Activated CD8-positive, alpha-beta T cell treated with anti-CD3 and anti-CD28 coated beads for 36 hours (primary cell): ENCODE results near the gene SIRT7. TPM values are rescaled to one million over a fixed set of nuclear protein-coding genes. Genes with fewer than 3 reads are reported as not detected.

Experiments used
- ATAC-seq: fragments of 200-7000 bp; cut with Tn5 transposase; one replicate; pipeline ENCODE4 v1.10.0; 2021; ENCODE audit warnings: mild to moderate bottlenecking, moderate library complexity
- CTCF ChIA-PET: fragments of 350-600 bp; sonication (Branson Sonifier 250); formaldehyde crosslinking; loops from one replicate; lab custom pipeline; 2021; ENCODE audit warnings: antibody characterized with exemption; lab: Charles Lee
- POLR2A ChIA-PET: fragments of 350-600 bp; sonication (Branson Sonifier 250); formaldehyde crosslinking; loops from one replicate; lab custom pipeline; 2021; ENCODE audit warnings: antibody characterized with exemption; lab: Charles Lee
- DNase-seq: peaks from one replicate; pipeline ENCODE4 v3.0.0-alpha.2; 2020
- H3K27ac Mint-ChIP-seq: one replicate; pipeline ENCODE4 v1.8.0; 2021; ENCODE audit warnings: mild to moderate bottlenecking, mixed read lengths
- H3K27me3 Mint-ChIP-seq: one replicate; pipeline ENCODE4 v1.8.0; 2021; ENCODE audit warnings: mixed read lengths
- H3K36me3 Mint-ChIP-seq: one replicate; pipeline ENCODE4 v1.8.0; 2021; ENCODE audit warnings: low read depth, mixed read lengths
- H3K4me1 Mint-ChIP-seq: one replicate; pipeline ENCODE4 v1.8.0; 2021; ENCODE audit warnings: low read depth, mixed read lengths
- H3K4me3 Mint-ChIP-seq: one replicate; pipeline ENCODE4 v1.8.0; 2021; ENCODE audit warnings: mild to moderate bottlenecking, moderate library complexity, mixed read lengths
- H3K9me3 Mint-ChIP-seq: one replicate; pipeline ENCODE4 v1.8.0; 2021; ENCODE audit warnings: mixed read lengths
- intact Hi-C: fragments of 100-400 bp; cut with micrococcal nuclease; formaldehyde crosslinking; loops from one replicate; pipeline ENCODE4 v1.10.0; 2022
- total RNA-seq, 2 experiments: library from RNA; stranded (reverse); gene quantifications; one replicate each; pipeline ENCODE4 v1.2.3, GENCODE V29; 2021
- TF ChIP-seq, protein P1 (sequence below): fragments of 200-600 bp; IDR thresholded peaks from one replicate; pipeline ENCODE4 v1.8.0; 2022; ENCODE audit warnings: antibody characterized with exemption, mild to moderate bottlenecking

SIRT7 gene
- total RNA-seq, 2 experiments from 2014 or later = 28.1 to 32.0 TPM

DNA sequence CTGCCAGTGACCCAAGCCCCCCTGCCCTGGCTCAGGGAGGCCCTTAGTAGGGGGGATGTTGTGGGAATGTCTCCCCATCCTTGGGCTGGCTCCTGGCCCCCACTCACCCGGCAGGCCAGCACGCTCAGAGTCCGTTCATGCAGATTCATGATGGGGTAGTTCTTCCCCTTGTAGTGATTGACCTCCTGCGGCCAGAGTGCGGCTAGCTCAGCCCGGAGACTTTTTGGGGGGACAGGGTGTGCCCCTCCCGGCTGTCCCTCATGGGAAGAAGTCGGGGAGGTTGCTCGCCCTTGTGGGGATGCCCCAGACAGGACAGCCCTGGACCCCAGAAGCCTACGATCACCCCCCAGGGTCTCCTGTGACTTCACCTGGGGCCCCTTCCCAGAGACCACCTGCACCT, 12.0 kb downstream of the SIRT7 start:
- CTCF ChIA-PET = interaction anchor here (1.5 kb wide), 1 partner anchor 8 kb away, joined by 4 read pairs; no protein-coding TSS in a partner anchor
- intact Hi-C loops = no loop called here
- peaks cover 3% of the 10 kb centered on the region for H3K4me1 Mint-ChIP-seq
- H3K36me3 Mint-ChIP-seq = no peaks in the 10 kb centered on the region
- no peak for DNase-seq
- H3K27me3 Mint-ChIP-seq = peaks cover 3% of the 10 kb centered on the region
- no peaks in the 10 kb centered on the region for H3K9me3 Mint-ChIP-seq
- ATAC-seq = no peak
- TF ChIP-seq, protein P1, sequence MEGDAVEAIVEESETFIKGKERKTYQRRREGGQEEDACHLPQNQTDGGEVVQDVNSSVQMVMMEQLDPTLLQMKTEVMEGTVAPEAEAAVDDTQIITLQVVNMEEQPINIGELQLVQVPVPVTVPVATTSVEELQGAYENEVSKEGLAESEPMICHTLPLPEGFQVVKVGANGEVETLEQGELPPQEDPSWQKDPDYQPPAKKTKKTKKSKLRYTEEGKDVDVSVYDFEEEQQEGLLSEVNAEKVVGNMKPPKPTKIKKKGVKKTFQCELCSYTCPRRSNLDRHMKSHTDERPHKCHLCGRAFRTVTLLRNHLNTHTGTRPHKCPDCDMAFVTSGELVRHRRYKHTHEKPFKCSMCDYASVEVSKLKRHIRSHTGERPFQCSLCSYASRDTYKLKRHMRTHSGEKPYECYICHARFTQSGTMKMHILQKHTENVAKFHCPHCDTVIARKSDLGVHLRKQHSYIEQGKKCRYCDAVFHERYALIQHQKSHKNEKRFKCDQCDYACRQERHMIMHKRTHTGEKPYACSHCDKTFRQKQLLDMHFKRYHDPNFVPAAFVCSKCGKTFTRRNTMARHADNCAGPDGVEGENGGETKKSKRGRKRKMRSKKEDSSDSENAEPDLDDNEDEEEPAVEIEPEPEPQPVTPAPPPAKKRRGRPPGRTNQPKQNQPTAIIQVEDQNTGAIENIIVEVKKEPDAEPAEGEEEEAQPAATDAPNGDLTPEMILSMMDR = no peak
- H3K27ac Mint-ChIP-seq = no peak overlapping the region
- POLR2A ChIA-PET = interaction anchor here (0.6 to 0.8 kb wide), 2 partner anchors 10 to 20 kb away, joined by 4 read pairs; no protein-coding TSS in a partner anchor
- H3K4me3 Mint-ChIP-seq = no peak overlapping the region

DNA sequence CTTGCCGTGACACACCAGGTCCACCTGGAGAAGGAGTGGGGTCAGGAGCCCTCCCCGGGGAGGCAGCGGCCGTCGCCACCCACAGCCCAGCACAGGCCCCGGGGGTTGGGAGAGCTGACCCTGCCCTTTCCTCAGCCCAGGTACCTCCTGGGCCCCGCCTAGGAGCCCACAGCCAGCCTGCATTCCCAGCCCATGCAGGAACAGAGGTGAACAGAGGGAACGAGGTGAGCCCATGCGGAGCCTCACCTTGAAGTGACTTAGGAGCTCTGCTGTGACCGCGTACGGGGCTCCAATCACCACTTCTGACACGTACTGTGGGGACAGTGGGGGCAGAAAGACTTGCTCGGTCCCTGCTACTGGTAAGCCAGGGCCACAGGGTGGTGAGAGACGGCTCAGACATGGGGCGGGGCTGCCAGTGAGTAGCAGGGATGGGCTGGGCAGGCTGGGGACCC, 12.5 kb downstream of the SIRT7 start:
- Mint-ChIP-seq H3K27me3 (peaks cover 6% of the 10 kb centered on the region), H3K4me1 (peaks cover 5% of the 10 kb centered on the region), H3K36me3 (no peaks in the 10 kb centered on the region), H3K4me3 (no peak overlapping the region), H3K9me3 (no peaks in the 10 kb centered on the region), H3K27ac (no peak overlapping the region)
- no peak for ATAC-seq
- intact Hi-C loops = no loop called here
- CTCF ChIA-PET = interaction anchor here (1.5 kb wide), 1 partner anchor 9 kb away, joined by 4 read pairs; no protein-coding TSS in a partner anchor
- DNase-seq = no peak
- POLR2A ChIA-PET = interaction anchor here (0.6 to 0.8 kb wide), 2 partner anchors 9 to 19 kb away, joined by 4 read pairs; no protein-coding TSS in a partner anchor
- TF ChIP-seq, protein P1 = no peak

DNA sequence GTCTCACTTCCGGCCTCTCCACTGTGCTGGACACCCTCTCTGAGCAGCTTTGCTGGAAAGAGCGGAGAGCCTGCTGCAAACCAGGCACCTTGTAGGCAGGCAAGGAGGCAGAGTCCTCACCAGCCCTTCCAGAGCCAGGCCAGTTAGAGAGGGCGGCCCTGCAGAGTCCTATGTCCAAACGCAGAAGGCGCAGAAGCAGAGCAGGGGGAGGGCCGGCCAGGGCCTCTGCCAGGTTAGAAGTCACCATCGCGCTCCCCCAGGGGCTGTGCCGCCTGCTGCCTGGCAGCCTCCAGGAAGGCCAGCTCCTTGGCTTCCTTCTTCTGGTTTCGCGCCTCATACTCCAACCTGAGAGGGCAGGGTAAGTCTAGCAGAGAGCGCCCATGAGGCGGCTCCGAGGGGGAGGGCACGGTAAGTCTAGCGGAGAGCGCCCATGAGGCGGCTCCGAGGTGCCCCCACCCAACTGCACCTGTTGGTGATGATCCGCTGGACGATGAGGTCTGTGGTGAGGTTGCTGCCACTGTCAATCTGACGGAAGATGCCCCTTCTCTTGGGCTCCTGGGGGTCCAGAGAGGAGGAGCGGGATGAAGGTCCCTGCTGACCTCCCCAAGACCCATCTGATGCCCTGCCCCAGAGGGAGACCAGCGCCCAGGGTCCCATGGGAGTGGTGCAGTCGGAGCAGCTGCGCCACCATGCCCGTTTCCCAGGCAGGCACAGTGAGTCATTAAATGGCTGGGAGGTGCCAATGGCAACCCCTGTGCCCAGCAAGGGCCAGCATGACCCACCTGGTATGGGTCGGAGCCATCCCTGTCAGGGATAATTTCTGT, 13.2 kb downstream of the SIRT7 start:
- Mint-ChIP-seq H3K36me3 (peaks cover 5% of the 10 kb centered on the region), H3K4me3 (no peak overlapping the region), H3K9me3 (no peaks in the 10 kb centered on the region), H3K27ac (no peak overlapping the region), H3K4me1 (peaks cover 2% of the 10 kb centered on the region), H3K27me3 (peaks cover 6% of the 10 kb centered on the region)
- ATAC-seq = no peak
- ChIA-PET CTCF (interaction anchor here (1.5 kb wide), 1 partner anchor 9 kb away, joined by 4 read pairs; no protein-coding TSS in a partner anchor), POLR2A (no interaction called here)
- TF ChIP-seq, protein P1 = no peak
- intact Hi-C loops = no loop called here
- DNase-seq = no peak

DNA sequence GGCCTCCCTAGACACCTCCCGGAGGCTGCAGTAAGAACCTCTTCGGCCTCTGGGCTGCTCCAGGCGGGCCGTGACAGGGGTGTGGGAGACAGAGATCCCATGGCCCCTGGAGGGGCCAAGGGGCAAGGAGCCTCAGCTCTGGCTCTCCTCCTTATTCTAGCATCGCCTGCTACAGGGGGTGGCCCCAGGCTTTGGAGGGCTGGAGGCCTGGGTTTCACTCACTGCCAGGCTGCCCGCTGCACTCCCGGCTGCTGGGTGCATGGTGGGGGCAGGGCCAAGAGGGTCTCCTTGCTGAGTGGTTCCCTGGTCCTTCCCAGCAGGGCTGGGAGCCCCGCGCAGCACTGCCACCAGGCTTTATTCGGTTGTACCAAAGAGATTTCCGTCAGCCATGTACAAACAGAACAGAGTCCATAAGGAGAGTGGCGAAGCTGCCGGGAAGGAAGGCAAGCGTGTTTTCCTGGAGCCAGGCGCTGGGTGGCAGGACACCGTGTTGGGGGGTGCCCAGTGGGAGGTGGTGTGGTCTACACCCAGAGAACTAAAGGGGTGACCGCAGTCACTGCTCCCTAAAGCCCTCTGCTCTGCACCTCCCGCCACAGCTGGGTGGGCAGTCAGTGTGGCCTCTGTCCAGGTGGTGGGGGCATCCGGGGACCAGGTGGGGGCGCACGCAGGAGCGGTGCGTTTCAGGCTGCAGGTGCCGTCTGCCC, 13.9 kb downstream of the SIRT7 start:
- peaks cover 6% of the 10 kb centered on the region for H3K27me3 Mint-ChIP-seq
- TF ChIP-seq, protein P1 = no peak
- intact Hi-C loops = no loop called here
- no peak overlapping the region for H3K27ac Mint-ChIP-seq
- H3K4me3 Mint-ChIP-seq = no peak overlapping the region
- ChIA-PET POLR2A (interaction anchor here (0.8 to 3.5 kb wide), 2 partner anchors 12 to 62 kb away, joined by 3 to 14 read pairs; partner anchors contain the start of genes ALYREF and ANAPC11), CTCF (no interaction called here)
- peaks cover 6% of the 10 kb centered on the region for H3K36me3 Mint-ChIP-seq
- ATAC-seq (no peak), DNase-seq (no peak)
- peaks cover 2% of the 10 kb centered on the region for H3K4me1 Mint-ChIP-seq
- no peaks in the 10 kb centered on the region for H3K9me3 Mint-ChIP-seq
